Measurements from ENCODE around the gene CELSR1. TPM values are rescaled to one million over a fixed set of nuclear protein-coding genes. Genes with fewer than 3 reads are reported as not detected.

Gene CELSR1
- total RNA-seq, 4 donors from 2014 or later = 18.4 to 56.0 (median 31.0) TPM

- DNase-seq = no peak
- Histone ChIP-seq H3K4me1 (peaks cover 6 to 7% of the 10 kb centered on the region in 2 donors), H3K4me3 (replicated peaks in 1 of 3) (no peak overlapping the region), H3K27ac (no peak overlapping the region), H3K36me3 (peaks cover 67 to 70% of the 10 kb centered on the region in 2 donors), H3K27me3 (no peaks in the 10 kb centered on the region), H3K9me3 (no peaks in the 10 kb centered on the region)
- intact Hi-C loops (cut with DNase I) = no loop called here
- TF ChIP-seq, protein P1, sequence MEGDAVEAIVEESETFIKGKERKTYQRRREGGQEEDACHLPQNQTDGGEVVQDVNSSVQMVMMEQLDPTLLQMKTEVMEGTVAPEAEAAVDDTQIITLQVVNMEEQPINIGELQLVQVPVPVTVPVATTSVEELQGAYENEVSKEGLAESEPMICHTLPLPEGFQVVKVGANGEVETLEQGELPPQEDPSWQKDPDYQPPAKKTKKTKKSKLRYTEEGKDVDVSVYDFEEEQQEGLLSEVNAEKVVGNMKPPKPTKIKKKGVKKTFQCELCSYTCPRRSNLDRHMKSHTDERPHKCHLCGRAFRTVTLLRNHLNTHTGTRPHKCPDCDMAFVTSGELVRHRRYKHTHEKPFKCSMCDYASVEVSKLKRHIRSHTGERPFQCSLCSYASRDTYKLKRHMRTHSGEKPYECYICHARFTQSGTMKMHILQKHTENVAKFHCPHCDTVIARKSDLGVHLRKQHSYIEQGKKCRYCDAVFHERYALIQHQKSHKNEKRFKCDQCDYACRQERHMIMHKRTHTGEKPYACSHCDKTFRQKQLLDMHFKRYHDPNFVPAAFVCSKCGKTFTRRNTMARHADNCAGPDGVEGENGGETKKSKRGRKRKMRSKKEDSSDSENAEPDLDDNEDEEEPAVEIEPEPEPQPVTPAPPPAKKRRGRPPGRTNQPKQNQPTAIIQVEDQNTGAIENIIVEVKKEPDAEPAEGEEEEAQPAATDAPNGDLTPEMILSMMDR (IDR thresholded peaks at IDR 0.05) = no peak
- no peak for TF ChIP-seq POLR2A (IDR thresholded peaks at IDR 0.05)
- 95 to 96% methylated on average over 19 of the region's 19 CpGs for WGBS, 2 donors
These were observed 190.6 kb downstream of the CELSR1 start for GRCh38 chr22:46346680-46347405.

DNA sequence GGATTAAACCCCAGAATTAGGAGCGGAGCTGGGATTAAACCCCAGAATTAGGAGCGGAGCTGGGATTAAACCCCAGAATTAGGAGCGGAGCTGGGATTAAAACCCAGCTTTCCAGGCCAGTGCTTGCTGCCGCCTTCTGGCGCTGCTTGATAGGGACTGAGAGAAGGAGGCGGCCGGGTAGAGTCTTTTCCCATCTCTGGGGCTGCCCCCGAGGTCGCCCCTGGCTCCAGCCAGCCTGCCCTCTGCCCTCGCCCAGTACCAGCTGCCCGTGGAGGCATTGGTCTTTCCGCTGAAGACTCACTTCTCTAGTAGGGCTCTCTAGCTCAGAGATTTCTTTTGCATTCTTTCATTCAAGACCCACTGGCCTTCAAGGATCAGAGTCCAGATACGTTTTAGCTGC, 196.7 kb downstream of the CELSR1 start:
- Histone ChIP-seq H3K36me3 (peaks cover 52 to 54% of the 10 kb centered on the region in 2 donors), H3K27me3 (no peaks in the 10 kb centered on the region), H3K4me1 (peaks cover 7 to 8% of the 10 kb centered on the region in 2 donors), H3K4me3 (replicated peaks in 1 of 3) (no peak overlapping the region), H3K27ac (no peak overlapping the region), H3K9me3 (no peaks in the 10 kb centered on the region)
- WGBS, 2 donors = 95 to 98% methylated on average over 11 to 13 of the region's 13 CpGs
- no peak for DNase-seq
- TF ChIP-seq POLR2A (IDR thresholded peaks at IDR 0.05) = no peak
- TF ChIP-seq, protein P1 (IDR thresholded peaks at IDR 0.05) = no peak
- intact Hi-C loops (cut with DNase I) = no loop called here

- Histone ChIP-seq H3K4me1 (peaks cover 7 to 12% of the 10 kb centered on the region in 2 donors), H3K4me3 (replicated peaks in 1 of 3) (no peak overlapping the region), H3K9me3 (no peaks in the 10 kb centered on the region), H3K27ac (no peak overlapping the region), H3K27me3 (no peaks in the 10 kb centered on the region), H3K36me3 (peaks cover 45 to 47% of the 10 kb centered on the region in 2 donors)
- WGBS, 2 donors = 93 to 96% methylated on average over 5 of the region's 5 CpGs
- DNase-seq = no peak
- intact Hi-C loops (cut with DNase I) = no loop called here
- TF ChIP-seq, protein P1 (IDR thresholded peaks at IDR 0.05) = no peak
- no peak for TF ChIP-seq POLR2A (IDR thresholded peaks at IDR 0.05)
These were observed 197.5 kb downstream of the CELSR1 start for GRCh38 chr22:46339956-46340355.

GRCh38 chr22:46338636-46339035, 198.8 kb downstream of the CELSR1 start:
- peaks cover 35% of the 10 kb centered on the region in 2 donors for H3K36me3 ChIP-seq
- WGBS, 2 donors = 92 to 96% methylated on average over 8 of the region's 8 CpGs
- TF ChIP-seq, protein P1 (IDR thresholded peaks at IDR 0.05) = no peak
- TF ChIP-seq POLR2A (IDR thresholded peaks at IDR 0.05) = no peak

DNA sequence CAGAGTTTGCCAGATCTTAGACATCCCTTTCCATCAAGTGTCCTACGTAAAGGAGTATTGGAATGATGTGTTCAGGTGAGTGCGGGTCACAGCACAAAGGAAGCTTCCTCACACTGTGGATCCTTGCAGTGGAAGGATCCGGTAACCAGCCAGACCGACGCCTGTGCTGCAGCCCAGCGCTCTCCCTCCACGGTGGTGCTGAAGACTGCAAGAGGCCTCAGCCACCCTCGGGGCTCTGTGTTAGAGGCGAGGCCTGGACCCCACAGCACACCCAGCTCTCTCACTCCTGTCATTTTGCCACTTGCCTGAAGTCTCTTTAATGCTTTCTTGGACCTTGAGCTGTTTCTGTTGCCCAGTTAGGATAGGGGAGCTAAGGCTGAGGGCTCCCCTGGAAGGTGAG, 199.6 kb downstream of the CELSR1 start:
- H3K4me1 ChIP-seq = peaks cover 7 to 16% of the 10 kb centered on the region in 2 donors
- DNase-seq = no peak
- intact Hi-C loops (cut with DNase I) = no loop called here
- TF ChIP-seq, protein P1 (IDR thresholded peaks at IDR 0.05) = no peak
- TF ChIP-seq POLR2A (IDR thresholded peaks at IDR 0.05) = no peak
- WGBS, 2 donors = 82 to 83% methylated on average over 9 of the region's 9 CpGs
- H3K27me3 ChIP-seq = no peaks in the 10 kb centered on the region
- H3K4me3 ChIP-seq (replicated peaks in 1 of 3) = no peak overlapping the region
- peaks cover 30 to 31% of the 10 kb centered on the region in 2 donors for H3K36me3 ChIP-seq
- no peaks in the 10 kb centered on the region for H3K9me3 ChIP-seq
- no peak overlapping the region for H3K27ac ChIP-seq

More at GRCh38 chr22:46338636-46339035, 198.8 kb downstream of the CELSR1 start:
- H3K9me3 ChIP-seq = no peaks in the 10 kb centered on the region
- peaks cover 7 to 16% of the 10 kb centered on the region in 2 donors for H3K4me1 ChIP-seq
- H3K27me3 ChIP-seq = no peaks in the 10 kb centered on the region
- no peak overlapping the region for H3K27ac ChIP-seq
- no peak for DNase-seq
- H3K4me3 ChIP-seq (replicated peaks in 1 of 3) = no peak overlapping the region
- intact Hi-C loops (cut with DNase I) = no loop called here

Data from thyroid gland (tissue), 4 donors.